Activated B cell treated with CpG ODN at 0.5 μM for 24 hours (primary cell): Measurements from ENCODE around the gene CASP1. TPM values are rescaled to one million over a fixed set of nuclear protein-coding genes. Genes with fewer than 3 reads are reported as not detected.
"Not testable (repeated sequence)": the region's sequence is repeated elsewhere in the genome, so short reads cannot be mapped to it uniquely, and the experiment has no call there.

Experiments
- ATAC-seq: fragments of 200-7000 bp; cut with Tn5 transposase; one replicate; pipeline ENCODE4 v1.10.0; 2021; ENCODE audit warnings: low read depth, mild to moderate bottlenecking, moderate library complexity
- CTCF ChIA-PET: fragments of 350-600 bp; sonication (Branson Sonifier 250); formaldehyde crosslinking; loops from one replicate; lab custom pipeline; 2021; ENCODE audit warnings: antibody characterized with exemption; lab: Charles Lee
- POLR2A ChIA-PET: fragments of 350-600 bp; sonication (Branson Sonifier 250); formaldehyde crosslinking; loops from one replicate; lab custom pipeline; 2021; ENCODE audit warnings: antibody characterized with exemption; lab: Charles Lee
- DNase-seq: peaks from one replicate; pipeline ENCODE4 v3.0.0; 2022
- H3K27ac Mint-ChIP-seq: one replicate; pipeline ENCODE4 v1.8.0; 2020; ENCODE audit warnings: mixed read lengths
- H3K27me3 Mint-ChIP-seq: one replicate; pipeline ENCODE4 v1.8.0; 2021; ENCODE audit warnings: mixed read lengths
- H3K36me3 Mint-ChIP-seq: one replicate; pipeline ENCODE4 v1.8.0; 2021; ENCODE audit warnings: low read depth, mixed read lengths
- H3K4me1 Mint-ChIP-seq: one replicate; pipeline ENCODE4 v1.8.0; 2021; ENCODE audit warnings: mixed read lengths
- H3K4me3 Mint-ChIP-seq: one replicate; pipeline ENCODE4 v1.8.0; 2020; ENCODE audit warnings: mild to moderate bottlenecking, mixed read lengths
- H3K9me3 Mint-ChIP-seq: one replicate; pipeline ENCODE4 v1.8.0; 2020; ENCODE audit warnings: mixed read lengths
- CTCF ChIP-seq: fragments of 200-600 bp; IDR thresholded peaks from one replicate; pipeline ENCODE4 v1.8.0; 2022; ENCODE audit warnings: antibody characterized with exemption, mild to moderate bottlenecking
- intact Hi-C: fragments of 100-400 bp; cut with micrococcal nuclease; formaldehyde crosslinking; loops from one replicate; pipeline ENCODE4 v1.15.1; 2024
- total RNA-seq: library from RNA; stranded (reverse); gene quantifications from 2 replicates; pipeline ENCODE4 v1.2.3, GENCODE V29; 2022

Gene CASP1
- total RNA-seq, 1 donor from 2014 or later = 35.7 TPM

GRCh38 chr11:105049481-105049880 lies 14.5 kb upstream of the CASP1 start:
- intact Hi-C loops = loop anchor here (5.0 kb wide), 1 partner anchor 1028 kb away; the partner anchor contains the start of genes AASDHPPT and KBTBD3
- no peak overlapping the region for H3K4me3 Mint-ChIP-seq
- H3K9me3 Mint-ChIP-seq = no peaks in the 10 kb centered on the region
- H3K27me3 Mint-ChIP-seq = no peaks in the 10 kb centered on the region
- no peak for TF ChIP-seq CTCF
- no peak overlapping the region for H3K27ac Mint-ChIP-seq
- POLR2A ChIA-PET = no interaction called here
- CTCF ChIA-PET = no interaction called here
- H3K4me1 Mint-ChIP-seq = peaks cover 13% of the 10 kb centered on the region
- ATAC-seq = no peak
- no peak for DNase-seq
- H3K36me3 Mint-ChIP-seq = peaks cover 4% of the 10 kb centered on the region

- H3K9me3 Mint-ChIP-seq = no peaks in the 10 kb centered on the region
- ChIA-PET POLR2A (no interaction called here), CTCF (no interaction called here)
- no peak overlapping the region for H3K4me3 Mint-ChIP-seq
- ATAC-seq (no peak), DNase-seq (no peak)
- intact Hi-C loops = loop anchor here (5.0 kb wide), 1 partner anchor 1030 kb away; the partner anchor contains the start of genes AASDHPPT and KBTBD3
- peaks cover 11% of the 10 kb centered on the region for H3K36me3 Mint-ChIP-seq
- peaks cover 36% of the 10 kb centered on the region for H3K4me1 Mint-ChIP-seq
- H3K27ac Mint-ChIP-seq = no peak overlapping the region
- no peaks in the 10 kb centered on the region for H3K27me3 Mint-ChIP-seq
- TF ChIP-seq CTCF = no peak
Measured at GRCh38 chr11:105046898-105047579, 12.1 kb upstream of the CASP1 start.

- peak overlapping the region; percentile 57 for H3K27ac Mint-ChIP-seq
- ATAC-seq (no peak), DNase-seq (no peak)
- peaks cover 22% of the 10 kb centered on the region for H3K36me3 Mint-ChIP-seq
- CTCF ChIA-PET = no interaction called here
- peaks cover 46% of the 10 kb centered on the region for H3K4me1 Mint-ChIP-seq
- no peak for TF ChIP-seq CTCF
- H3K9me3 Mint-ChIP-seq = no peaks in the 10 kb centered on the region
- H3K4me3 Mint-ChIP-seq = peak overlapping the region; percentile 94
- POLR2A ChIA-PET = no interaction called here
- intact Hi-C loops = loop anchor here (1.0 to 5.0 kb wide), 2 partner anchors 10 to 1032 kb away; partner anchors contain the start of genes AASDHPPT, CASP1 and KBTBD3
- no peaks in the 10 kb centered on the region for H3K27me3 Mint-ChIP-seq
Measured at GRCh38 chr11:105045676-105046296, 10.8 kb upstream of the CASP1 start.

GRCh38 chr11:105044557-105045524 lies 9.9 kb upstream of the CASP1 start, which contains the start of gene CARD16:
CARD16 (minus strand) TSS chr11:105045335; CDS start chr11:105045297, 38 bp downstream.
- Mint-ChIP-seq H3K4me3 (peak within 1 kb of the TSS; percentile 94), H3K27ac (peak within 1 kb of the TSS; percentile 95), H3K36me3 (peaks cover 31% of the 10 kb centered on the region), H3K4me1 (peaks cover 49% of the 10 kb centered on the region)
- POLR2A ChIA-PET, H3K9me3 Mint-ChIP-seq, CTCF ChIA-PET, H3K27me3 Mint-ChIP-seq, DNase-seq: not testable (repeated sequence)
- peak; percentile 94 for ATAC-seq
- intact Hi-C loops = loop anchor here (1.0 to 5.0 kb wide), 2 partner anchors 10 to 1032 kb away; partner anchors contain the start of genes AASDHPPT, CASP1 and KBTBD3

GRCh38 chr11:105042178-105042577 lies 7.2 kb upstream of the CASP1 start:
- Mint-ChIP-seq H3K4me1 (peaks cover 55% of the 10 kb centered on the region), H3K27ac (no peak overlapping the region), H3K27me3 (no peaks in the 10 kb centered on the region), H3K9me3 (peaks cover 2% of the 10 kb centered on the region), H3K4me3 (no peak overlapping the region), H3K36me3 (peaks cover 52% of the 10 kb centered on the region)
- ChIA-PET CTCF (no interaction called here), POLR2A (no interaction called here)
- no peak for TF ChIP-seq CTCF
- ATAC-seq (no peak), DNase-seq (no peak)
- intact Hi-C loops = no loop called here
